Choroid plexus epithelial cell (primary cell): ENCODE data around the gene DRD2.

Experiments used
- DNase-seq: peaks from one replicate; pipeline ENCODE4 v3.0.0-alpha.2; 2010; ENCODE audit warnings: low read depth
- H3K4me3 ChIP-seq: 2 replicates; pipeline ENCODE4 v1.5.1; 2011; ENCODE audit warnings: low read depth, mild to moderate bottlenecking, control low read depth, low read length, moderate library complexity
- CTCF ChIP-seq: conservative IDR thresholded peaks from 2 replicates; pipeline ENCODE4 v1.5.1; 2011; ENCODE audit warnings: low read depth, mild to moderate bottlenecking, control low read depth, inconsistent platforms, low read length, moderate library complexity

Gene DRD2

GRCh38 chr11:113405724-113406478 is 69.3 kb downstream of the DRD2 start:
- no peak for DNase-seq
- no peak overlapping the region for H3K4me3 ChIP-seq
- TF ChIP-seq CTCF: no peak

- no peak for DNase-seq
- no peak for TF ChIP-seq CTCF
- no peak overlapping the region for H3K4me3 ChIP-seq
Observed at GRCh38 chr11:113404859-113405430, 70.3 kb downstream of the DRD2 start.

- no peak overlapping the region for H3K4me3 ChIP-seq
- no peak for TF ChIP-seq CTCF
- DNase-seq: no peak
Observed at GRCh38 chr11:113401718-113402117, 73.5 kb downstream of the DRD2 start.

- DNase-seq: no peak
- no peak overlapping the region for H3K4me3 ChIP-seq
- no peak for TF ChIP-seq CTCF
Observed at GRCh38 chr11:113400631-113401230, 74.5 kb downstream of the DRD2 start.

- TF ChIP-seq CTCF: no peak
- H3K4me3 ChIP-seq: no peak overlapping the region
- DNase-seq: no peak
Observed at GRCh38 chr11:113398669-113399430, 76.3 kb downstream of the DRD2 start.

- H3K4me3 ChIP-seq: no peak overlapping the region
- no peak for DNase-seq
- TF ChIP-seq CTCF: no peak
Observed at GRCh38 chr11:113397821-113398220, 77.4 kb downstream of the DRD2 start.
